RWPE2 (cell line): Measurements from ENCODE around the gene JAKMIP2.

ENCODE experiments used
- ATAC-seq: fragments of 200-7000 bp; cut with Tn5 transposase; 3 replicates; pipeline ENCODE4 v1.9.1; 2021; ENCODE audit warnings: low read depth
- DNase-seq: peaks from one replicate; pipeline ENCODE4 v3.0.0-alpha.2; 2020; ENCODE audit warnings: low spot score
- H3K27ac ChIP-seq: fragments of 450-650 bp; 2 replicates; pipeline ENCODE4 v1.5.1; 2017; ENCODE audit warnings: mild to moderate bottlenecking; ENCODE audit not compliant: poor library complexity, severe bottlenecking
- H3K27me3 ChIP-seq: fragments of 250-450 bp; sonication (Bioruptor Pico); 2 replicates; pipeline ENCODE4 v1.5.1; 2021; ENCODE audit warnings: mild to moderate bottlenecking, moderate library complexity; ENCODE audit not compliant: insufficient read depth, poor library complexity, severe bottlenecking
- H3K36me3 ChIP-seq: fragments of 250-450 bp; sonication (Bioruptor Pico); 2 replicates; pipeline ENCODE4 v1.5.1; 2020; ENCODE audit warnings: low read depth, mild to moderate bottlenecking, moderate library complexity
- H3K4me1 ChIP-seq: fragments of 250-450 bp; sonication (Bioruptor Pico); 2 replicates; pipeline ENCODE4 v1.5.1; 2021; ENCODE audit warnings: mild to moderate bottlenecking, moderate library complexity; ENCODE audit not compliant: insufficient read depth, poor library complexity, severe bottlenecking
- H3K4me3 ChIP-seq: fragments of 250-450 bp; sonication (Bioruptor Pico); 2 replicates; pipeline ENCODE4 v1.5.1; 2021; ENCODE audit warnings: mild to moderate bottlenecking, moderate library complexity; ENCODE audit not compliant: severe bottlenecking
- H3K9me3 ChIP-seq: fragments of 250-450 bp; sonication (Bioruptor Pico); 2 replicates; pipeline ENCODE4 v1.5.1; 2021; ENCODE audit warnings: mild to moderate bottlenecking, moderate library complexity; ENCODE audit not compliant: severe bottlenecking
- CTCF ChIP-seq: fragments of 450-650 bp; IDR thresholded peaks from one replicate; pipeline ENCODE4 v1.5.1; 2017; ENCODE audit warnings: mild to moderate bottlenecking, moderate library complexity; ENCODE audit not compliant: poor library complexity, severe bottlenecking

The JAKMIP2 gene

GRCh38 chr5:147748590-147748989 lies 33.9 kb downstream of the JAKMIP2 start:
- no peaks in the 10 kb centered on the region for H3K9me3 ChIP-seq
- no peaks in the 10 kb centered on the region for H3K27me3 ChIP-seq
- no peak overlapping the region for H3K27ac ChIP-seq
- no peak for TF ChIP-seq CTCF
- ATAC-seq (no peak), DNase-seq (no peak)
- H3K4me3 ChIP-seq = no peak overlapping the region
- no peaks in the 10 kb centered on the region for H3K4me1 ChIP-seq
- no peaks in the 10 kb centered on the region for H3K36me3 ChIP-seq

DNA sequence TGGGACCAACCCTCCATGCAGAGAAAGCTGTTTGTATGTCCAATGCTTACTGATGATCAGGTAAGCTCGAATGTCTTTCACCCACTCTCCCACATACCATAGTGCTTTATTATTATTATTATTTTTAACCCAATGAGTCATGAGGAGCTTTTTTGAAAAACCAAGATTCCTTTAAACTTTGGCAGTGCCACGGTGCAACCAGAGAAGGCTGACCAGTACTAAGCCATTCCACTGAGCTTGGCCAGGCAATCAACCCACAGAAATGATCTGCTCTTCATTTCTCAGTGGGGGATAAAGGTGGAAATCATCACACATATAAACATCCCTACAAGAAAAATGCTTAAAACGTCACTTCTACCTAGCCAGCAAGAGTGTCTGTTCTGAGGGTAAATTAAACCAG lies 35.5 kb downstream of the JAKMIP2 start:
- no peak for DNase-seq
- TF ChIP-seq CTCF = no peak
- H3K27ac ChIP-seq = no peak overlapping the region
- no peaks in the 10 kb centered on the region for H3K36me3 ChIP-seq
- H3K27me3 ChIP-seq = peaks cover 7% of the 10 kb centered on the region
- no peak overlapping the region for H3K4me3 ChIP-seq
- no peaks in the 10 kb centered on the region for H3K9me3 ChIP-seq
- no peak for ATAC-seq
- H3K4me1 ChIP-seq = no peaks in the 10 kb centered on the region

- no peak for TF ChIP-seq CTCF
- H3K27me3 ChIP-seq = peaks cover 7% of the 10 kb centered on the region
- DNase-seq (no peak), ATAC-seq (no peak)
- no peak overlapping the region for H3K4me3 ChIP-seq
- no peaks in the 10 kb centered on the region for H3K4me1 ChIP-seq
- H3K27ac ChIP-seq = no peak overlapping the region
- no peaks in the 10 kb centered on the region for H3K9me3 ChIP-seq
- H3K36me3 ChIP-seq = no peaks in the 10 kb centered on the region
Measured at GRCh38 chr5:147743678-147744374, 38.7 kb downstream of the JAKMIP2 start.

- no peak overlapping the region for H3K27ac ChIP-seq
- no peak for ATAC-seq
- no peak overlapping the region for H3K4me3 ChIP-seq
- peaks cover 7% of the 10 kb centered on the region for H3K27me3 ChIP-seq
- DNase-seq = no peak
- no peaks in the 10 kb centered on the region for H3K36me3 ChIP-seq
- no peaks in the 10 kb centered on the region for H3K9me3 ChIP-seq
- no peaks in the 10 kb centered on the region for H3K4me1 ChIP-seq
- no peak for TF ChIP-seq CTCF
Measured at GRCh38 chr5:147743012-147743411, 39.5 kb downstream of the JAKMIP2 start.

- H3K27me3 ChIP-seq = peaks cover 7% of the 10 kb centered on the region
- TF ChIP-seq CTCF = no peak
- H3K4me3 ChIP-seq = no peak overlapping the region
- no peak overlapping the region for H3K27ac ChIP-seq
- DNase-seq (no peak), ATAC-seq (no peak)
- no peaks in the 10 kb centered on the region for H3K4me1 ChIP-seq
- no peaks in the 10 kb centered on the region for H3K9me3 ChIP-seq
- H3K36me3 ChIP-seq = no peaks in the 10 kb centered on the region
Measured at GRCh38 chr5:147742151-147742550, 40.4 kb downstream of the JAKMIP2 start.
